HL-60/S4 treated with retinoic acid at 250 ng/mL for 4 days and 3 days (cell line): Measurements from ENCODE around the gene TP53TG3B.
"Not testable (repeated sequence)": the region's sequence is repeated elsewhere in the genome, so short reads cannot be mapped to it uniquely, and the experiment has no call there.

Experiments
- in situ Hi-C: fragments of 300-500 bp; cut with MboI; formaldehyde crosslinking; loops from 2 replicates; pipeline ENCODE4 v1.7.0; 2022; ENCODE audit warnings: low sequenced_read_pairs

TP53TG3B gene

GRCh38 chr16:33360541-33360940 is at the start of gene TP53TG3B:
TP53TG3B (plus strand) TSS chr16:33360841; CDS start chr16:33360909, 68 bp downstream.
- in situ Hi-C loops, result not testable (repeated sequence)

- in situ Hi-C loops, result not testable (repeated sequence)
Measured at GRCh38 chr16:33336226-33337012, 24.2 kb upstream of the TP53TG3B start.

GRCh38 chr16:33337627-33338542 is 22.8 kb upstream of the TP53TG3B start:
- in situ Hi-C loops, result not testable (repeated sequence)

DNA sequence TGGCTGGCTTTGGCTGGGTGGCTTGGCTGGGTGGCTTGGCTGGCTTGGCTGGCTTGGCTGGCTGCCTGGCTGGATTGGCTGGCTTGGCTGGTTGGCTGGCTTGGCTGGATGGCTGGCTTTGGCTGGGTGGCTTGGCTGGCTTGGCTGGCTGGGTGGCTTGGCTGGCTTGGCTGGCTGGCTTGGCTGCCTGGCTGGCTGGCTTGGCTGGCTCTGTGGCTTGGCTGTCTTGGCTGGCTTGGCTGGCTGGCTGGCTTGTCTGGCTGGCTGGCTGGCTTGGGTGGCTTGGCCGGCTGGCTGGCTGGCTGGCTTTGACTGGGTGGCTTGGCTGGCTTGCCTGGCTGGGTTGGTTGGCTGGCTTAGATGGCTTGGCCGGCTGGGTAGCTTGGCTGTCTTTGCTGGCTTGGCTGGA is 22.1 kb upstream of the TP53TG3B start:
- in situ Hi-C loops, result not testable (repeated sequence)

GRCh38 chr16:33339093-33340061 is 21.3 kb upstream of the TP53TG3B start:
- in situ Hi-C loops, result not testable (repeated sequence)
